GM18517 (cell line): ENCODE results near the gene KLHL29.
"Not testable (repeated sequence)": the region's sequence is repeated elsewhere in the genome, so short reads cannot be mapped to it uniquely, and the experiment has no call there.

Experiments used
- ATAC-seq: cut with Tn5 transposase; IDR thresholded peaks from one replicate; pipeline ENCODE4 v1.9.1; 2021; ENCODE audit warnings: mild to moderate bottlenecking, moderate library complexity; ENCODE audit not compliant: unreplicated experiment

The KLHL29 gene

GRCh38 chr2:23698721-23699579 is 314.0 kb downstream of the KLHL29 start:
- ATAC-seq = no peak

GRCh38 chr2:23699580-23699925 is 314.6 kb downstream of the KLHL29 start:
- ATAC-seq = no peak

DNA sequence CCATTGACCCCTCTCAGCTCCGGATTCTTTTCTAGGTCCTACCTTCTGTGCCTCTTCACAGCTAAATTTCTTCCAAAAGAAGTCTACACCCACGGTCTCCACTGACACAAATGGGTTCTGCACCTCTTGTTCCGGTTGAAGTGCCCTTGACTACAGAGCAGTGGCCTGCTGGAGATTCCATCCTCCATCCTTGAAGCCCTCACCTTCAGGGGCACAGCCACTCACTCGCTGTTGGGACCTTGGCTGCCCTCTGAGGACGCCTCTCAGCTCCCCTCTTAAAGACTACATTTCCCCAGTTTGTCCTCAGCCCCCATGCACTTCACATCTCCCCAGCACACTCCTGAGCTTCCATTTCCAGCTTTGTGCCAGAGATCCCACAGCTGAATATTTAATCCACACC is 315.6 kb downstream of the KLHL29 start:
- ATAC-seq = no peak

GRCh38 chr2:23703037-23703582 is 318.1 kb downstream of the KLHL29 start:
- ATAC-seq = no peak

DNA sequence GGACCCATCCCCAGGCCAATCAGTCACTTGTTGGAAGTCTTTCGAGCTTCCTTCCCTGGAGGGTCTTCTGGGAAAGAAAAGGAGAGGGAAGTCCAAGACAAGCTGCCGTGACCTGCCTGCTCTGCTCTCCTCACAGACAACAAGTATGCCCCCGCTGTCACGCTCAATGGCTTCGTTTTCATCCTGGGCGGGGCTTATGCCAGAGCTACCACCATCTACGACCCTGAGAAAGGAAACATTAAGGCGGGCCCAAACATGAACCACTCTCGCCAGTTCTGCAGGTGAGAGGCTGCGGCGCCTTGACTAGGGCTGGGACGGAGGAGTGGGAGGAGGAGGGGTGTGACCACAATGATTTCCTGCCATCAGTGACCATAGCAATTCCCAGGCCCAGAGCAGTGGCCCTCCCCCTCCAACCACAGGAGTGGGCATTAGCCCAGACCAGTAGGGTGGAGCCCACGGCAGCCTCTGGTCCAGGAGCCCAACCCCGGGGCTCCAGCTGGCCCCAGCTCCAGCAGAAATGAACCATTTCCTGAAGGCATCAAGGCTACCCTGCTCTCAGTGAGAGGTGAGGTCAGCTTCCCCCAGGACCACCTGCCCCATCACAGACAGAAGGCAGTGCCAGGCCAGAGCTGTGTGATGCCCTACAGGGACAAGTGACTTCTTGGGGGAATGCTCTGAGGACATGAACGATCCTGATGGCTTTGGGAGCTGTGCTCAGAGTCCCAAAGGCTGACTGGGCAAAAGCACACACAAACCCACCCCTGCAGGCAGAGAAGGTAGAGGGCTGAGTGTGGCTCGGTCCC is 318.8 kb downstream of the KLHL29 start:
- no peak for ATAC-seq

GRCh38 chr2:23705771-23706612 is 321.0 kb downstream of the KLHL29 start:
- ATAC-seq = no peak

DNA sequence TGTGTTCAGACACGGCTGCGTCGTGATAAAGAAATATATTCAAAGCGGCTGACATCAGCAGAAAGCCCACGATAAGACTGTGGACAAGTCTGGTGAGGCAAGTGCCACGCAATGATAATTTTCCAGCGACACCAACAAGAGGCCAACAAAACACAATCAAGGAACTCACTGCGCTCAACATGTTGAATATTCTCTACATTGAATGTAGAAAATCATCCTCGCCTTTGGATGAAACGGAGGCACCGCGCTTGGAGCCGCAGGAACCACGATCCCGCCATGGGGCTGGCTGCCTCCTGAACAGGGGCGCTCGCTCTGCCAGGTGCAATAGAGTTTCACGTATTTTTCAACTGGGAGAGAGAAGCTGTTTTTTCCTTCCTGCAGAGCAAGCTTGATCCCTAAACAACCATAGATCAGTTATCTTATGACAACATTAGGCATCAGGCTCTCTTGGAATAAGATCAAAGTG is 321.7 kb downstream of the KLHL29 start:
- ATAC-seq = no peak

- no peak for ATAC-seq
Measured at GRCh38 chr2:23707096-23707495, 322.1 kb downstream of the KLHL29 start.

- no peak for ATAC-seq
Measured at GRCh38 chr2:23708771-23709170, 323.8 kb downstream of the KLHL29 start.

- ATAC-seq = no peak
Measured at GRCh38 chr2:23709311-23709710, 324.3 kb downstream of the KLHL29 start.

GRCh38 chr2:23711979-23712755 is 327.2 kb downstream of the KLHL29 start:
- ATAC-seq = no peak

DNA sequence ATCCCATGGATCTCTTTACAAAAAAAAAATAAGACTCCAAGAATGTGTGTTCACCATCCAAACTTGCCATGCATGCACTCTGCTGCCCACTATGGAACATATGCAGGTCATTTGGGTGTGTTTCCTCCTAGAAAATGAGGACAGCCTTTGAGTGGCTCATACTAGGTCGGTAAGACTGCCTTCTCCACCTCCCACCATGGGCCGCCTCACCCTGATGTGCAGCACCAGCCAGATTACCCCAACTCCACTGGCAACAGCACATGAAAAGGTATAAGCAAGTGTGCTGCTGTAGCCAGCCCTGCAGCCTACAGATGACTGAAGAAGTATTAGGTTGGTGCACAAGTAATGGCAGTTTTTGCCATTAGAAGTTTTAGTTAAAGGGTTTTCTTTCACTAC is 327.8 kb downstream of the KLHL29 start:
- no peak for ATAC-seq

GRCh38 chr2:23713351-23713750 is 328.4 kb downstream of the KLHL29 start:
- ATAC-seq = no peak

GRCh38 chr2:23718931-23719700 is 334.1 kb downstream of the KLHL29 start:
- ATAC-seq = no peak

GRCh38 chr2:23719716-23720115 is 334.7 kb downstream of the KLHL29 start:
- no peak for ATAC-seq

DNA sequence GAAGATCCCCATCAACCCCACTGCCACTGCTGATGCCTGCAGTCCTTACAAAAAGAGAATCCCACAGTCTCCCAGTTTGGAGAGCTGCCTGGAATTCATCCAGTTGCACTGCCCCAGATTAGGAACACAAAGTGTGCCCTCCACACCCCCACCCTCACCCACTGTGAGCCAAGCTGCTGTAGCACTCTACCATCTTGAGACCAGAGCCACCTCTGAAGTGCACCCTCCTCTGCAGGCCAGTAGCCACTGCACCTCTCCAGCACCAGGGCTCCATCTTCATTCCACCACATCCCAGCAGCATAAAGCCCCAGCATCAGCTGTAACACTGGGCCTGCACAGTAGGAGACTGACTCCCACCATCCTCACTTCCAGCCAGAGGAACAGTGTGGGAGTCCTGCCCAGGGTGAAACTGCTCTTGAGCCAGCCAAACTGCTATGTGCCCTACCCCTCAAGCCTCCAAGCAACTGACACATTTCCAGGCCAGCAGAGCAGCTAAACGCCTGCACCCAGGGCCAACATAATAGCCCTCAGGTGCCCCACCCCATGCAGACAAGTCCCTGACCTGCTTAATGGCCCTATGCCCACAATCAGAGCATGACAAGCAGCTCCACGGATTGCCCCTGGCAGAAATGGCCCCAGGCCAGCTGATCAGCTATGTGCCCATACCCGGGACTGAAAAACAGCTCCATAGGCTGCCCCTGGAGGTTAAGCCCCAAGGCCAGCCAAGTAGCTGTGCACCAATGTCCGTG is 335.9 kb downstream of the KLHL29 start:
- no peak for ATAC-seq

DNA sequence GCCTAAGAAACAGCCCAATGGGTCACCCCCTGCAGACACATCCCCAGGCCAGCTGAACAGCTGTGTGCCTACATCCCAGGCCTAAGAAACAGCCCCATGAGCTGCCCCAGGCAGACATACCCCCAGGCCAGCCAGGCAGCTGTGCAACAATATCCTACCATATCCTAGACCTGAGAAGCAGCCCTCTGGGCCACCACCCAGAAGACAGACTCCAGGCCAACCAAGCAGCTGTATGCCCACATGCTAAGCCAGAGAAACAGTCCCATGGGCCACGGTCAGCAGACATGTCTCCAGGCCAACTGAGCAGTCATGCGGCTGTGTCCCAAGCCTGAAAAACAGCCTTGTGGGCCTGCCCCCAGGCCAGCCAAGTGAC is 336.5 kb downstream of the KLHL29 start:
- no peak for ATAC-seq

- no peak for ATAC-seq
Measured at GRCh38 chr2:23722255-23722654, 337.3 kb downstream of the KLHL29 start.

- not testable (repeated sequence) for ATAC-seq
Measured at GRCh38 chr2:23723029-23723428, 338.1 kb downstream of the KLHL29 start.
